ENCODE measurements around the gene REEP5.
"Not testable (repeated sequence)": the region's sequence is repeated elsewhere in the genome, so short reads cannot be mapped to it uniquely, and the experiment has no call there.

The REEP5 gene

GRCh38 chr5:112921833-112922817 lies at the start of gene REEP5:
TSS of gene REEP5 (minus strand) at chr5:112922227. CDS start at chr5:112922190, 37 bp downstream.
- peak; percentile 85 for DNase-seq (ENCODE audit: low spot score)

GRCh38 chr5:112971276-112971675 lies 49.2 kb upstream of the REEP5 start:
- no peak for DNase-seq (ENCODE audit: low spot score)

GRCh38 chr5:112968411-112969106 lies 46.5 kb upstream of the REEP5 start:
- DNase-seq (ENCODE audit: low spot score) = no peak

- DNase-seq (ENCODE audit: low spot score) = no peak
Observed at GRCh38 chr5:112967520-112968083, 45.6 kb upstream of the REEP5 start.

GRCh38 chr5:112965733-112966306 lies 43.8 kb upstream of the REEP5 start:
- no peak for DNase-seq (ENCODE audit: low spot score)

- DNase-seq (ENCODE audit: low spot score) = not testable (repeated sequence)
Observed at GRCh38 chr5:112963374-112963733, 41.3 kb upstream of the REEP5 start.

- DNase-seq (ENCODE audit: low spot score) = no peak
Observed at GRCh38 chr5:112960863-112961504, 39.0 kb upstream of the REEP5 start.

GRCh38 chr5:112960315-112960714 lies 38.3 kb upstream of the REEP5 start:
- no peak for DNase-seq (ENCODE audit: low spot score)

GRCh38 chr5:112959872-112960271 lies 37.8 kb upstream of the REEP5 start:
- DNase-seq (ENCODE audit: low spot score) = peak; percentile 23

- peak; percentile 84 for DNase-seq (ENCODE audit: low spot score)
Observed at GRCh38 chr5:112958093-112959088, 36.4 kb upstream of the REEP5 start.

GRCh38 chr5:112957036-112957808 lies 35.2 kb upstream of the REEP5 start:
- DNase-seq (ENCODE audit: low spot score) = no peak

GRCh38 chr5:112956606-112957005 lies 34.6 kb upstream of the REEP5 start:
- DNase-seq (ENCODE audit: low spot score) = no peak

- DNase-seq (ENCODE audit: low spot score) = no peak
Observed at GRCh38 chr5:112951124-112951702, 29.2 kb upstream of the REEP5 start.

- DNase-seq (ENCODE audit: low spot score) = no peak
Observed at GRCh38 chr5:112948458-112948857, 26.4 kb upstream of the REEP5 start.

- no peak for DNase-seq (ENCODE audit: low spot score)
Observed at GRCh38 chr5:112940670-112941069, 18.6 kb upstream of the REEP5 start.

GRCh38 chr5:112938286-112938685 lies 16.3 kb upstream of the REEP5 start:
- no peak for DNase-seq (ENCODE audit: low spot score)

GRCh38 chr5:112935675-112936074 lies 13.6 kb upstream of the REEP5 start:
- DNase-seq (ENCODE audit: low spot score) = no peak

- no peak for DNase-seq (ENCODE audit: low spot score)
Observed at GRCh38 chr5:112934366-112934663, 12.3 kb upstream of the REEP5 start.

GRCh38 chr5:112933651-112934365 lies 11.8 kb upstream of the REEP5 start:
- DNase-seq (ENCODE audit: low spot score) = peak; percentile 49

Measured in hepatic stellate cell (primary cell).